ENCODE results near the gene WWOX.

- TF ChIP-seq CTCF (IDR thresholded peaks at IDR 0.05): no peak
- TF ChIP-seq POLR2A (IDR thresholded peaks at IDR 0.05): no peak
Measured at GRCh38 chr16:78851266-78851665, 751.8 kb downstream of the WWOX start.
